A204.1 (cell line): ENCODE measurements around the gene CTDP1.

Experiments
- FAIRE-seq: peaks from 2 replicates; lab custom pipeline; 2012; peaks lifted over from hg19 to GRCh38; lab: Jason Lieb, UNC

The CTDP1 gene

GRCh38 chr18:79764131-79764530, 84.5 kb downstream of the CTDP1 start:
- FAIRE-seq: no peak

- FAIRE-seq: no peak
Measured at GRCh38 chr18:79765491-79766245, 86.1 kb downstream of the CTDP1 start.

GRCh38 chr18:79766308-79766707, 86.7 kb downstream of the CTDP1 start:
- FAIRE-seq: no peak

GRCh38 chr18:79768745-79769144, 89.1 kb downstream of the CTDP1 start:
- FAIRE-seq: no peak

GRCh38 chr18:79769698-79770500, 90.3 kb downstream of the CTDP1 start:
- no peak for FAIRE-seq

GRCh38 chr18:79770501-79770815, 90.9 kb downstream of the CTDP1 start:
- FAIRE-seq: no peak

- FAIRE-seq: no peak
Measured at GRCh38 chr18:79770826-79771225, 91.2 kb downstream of the CTDP1 start.

GRCh38 chr18:79771446-79772107, 92.0 kb downstream of the CTDP1 start:
- FAIRE-seq: no peak

GRCh38 chr18:79772108-79772864, 92.7 kb downstream of the CTDP1 start:
- no peak for FAIRE-seq

GRCh38 chr18:79772865-79773696, 93.5 kb downstream of the CTDP1 start:
- FAIRE-seq: no peak

GRCh38 chr18:79774111-79774510, 94.5 kb downstream of the CTDP1 start:
- no peak for FAIRE-seq

GRCh38 chr18:79775441-79776221, 96.0 kb downstream of the CTDP1 start:
- no peak for FAIRE-seq

- FAIRE-seq: no peak
Measured at GRCh38 chr18:79776674-79777073, 97.1 kb downstream of the CTDP1 start.

GRCh38 chr18:79778291-79778791, 98.7 kb downstream of the CTDP1 start:
- no peak for FAIRE-seq

GRCh38 chr18:79779021-79779699, 99.6 kb downstream of the CTDP1 start:
- no peak for FAIRE-seq

- no peak for FAIRE-seq
Measured at GRCh38 chr18:79779700-79780190, 100.1 kb downstream of the CTDP1 start.

GRCh38 chr18:79780547-79780946, 100.9 kb downstream of the CTDP1 start:
- FAIRE-seq: no peak

GRCh38 chr18:79781331-79781941, 101.8 kb downstream of the CTDP1 start:
- no peak for FAIRE-seq

- no peak for FAIRE-seq
Measured at GRCh38 chr18:79782566-79783308, 103.1 kb downstream of the CTDP1 start.
